ENCODE data around the gene TEAD2.
A peak's percentile ranks its signal among the peaks of the same experiment; 100 is the strongest.
"Not testable (repeated sequence)": the region's sequence is repeated elsewhere in the genome, so short reads cannot be mapped to it uniquely, and the experiment has no call there.

TEAD2 gene

GRCh38 chr19:49328741-49329140, 33.5 kb downstream of the TEAD2 start:
- no peak for DNase-seq

- peak; percentile 43 to 63 for DNase-seq
These were observed 34.2 kb downstream of the TEAD2 start for GRCh38 chr19:49327878-49328544.

- no peak for DNase-seq
These were observed 36.0 kb downstream of the TEAD2 start for GRCh38 chr19:49326165-49326704.

GRCh38 chr19:49325756-49326155, 36.5 kb downstream of the TEAD2 start:
- not testable (repeated sequence) for DNase-seq

- no peak for DNase-seq
These were observed 37.2 kb downstream of the TEAD2 start, which contains the start of gene SLC6A16 for GRCh38 chr19:49324801-49325576. SLC6A16 (minus strand) TSS chr19:49325191; CDS start chr19:49311347, 13,844 bp downstream.

- no peak for DNase-seq
These were observed 43.9 kb downstream of the TEAD2 start for GRCh38 chr19:49318296-49318695.

GRCh38 chr19:49316284-49316683, 45.9 kb downstream of the TEAD2 start:
- DNase-seq, result no peak

GRCh38 chr19:49315111-49315510, 47.1 kb downstream of the TEAD2 start:
- no peak for DNase-seq

GRCh38 chr19:49309087-49309486, 53.1 kb downstream of the TEAD2 start:
- no peak for DNase-seq

- DNase-seq, result not testable (repeated sequence)
These were observed 55.5 kb downstream of the TEAD2 start for GRCh38 chr19:49306734-49307133.

GRCh38 chr19:49301866-49302252, 60.4 kb downstream of the TEAD2 start:
- no peak for DNase-seq

- DNase-seq, result peak; percentile 88 to 91
These were observed 60.9 kb downstream of the TEAD2 start for GRCh38 chr19:49301165-49301865.

GRCh38 chr19:49298653-49299052, 63.6 kb downstream of the TEAD2 start:
- DNase-seq, result not testable (repeated sequence)

- DNase-seq, result no peak
These were observed 64.8 kb downstream of the TEAD2 start for GRCh38 chr19:49297403-49297802.

- no peak for DNase-seq
These were observed 66.9 kb downstream of the TEAD2 start for GRCh38 chr19:49295208-49295880.

- DNase-seq, result no peak
These were observed 67.8 kb downstream of the TEAD2 start for GRCh38 chr19:49294401-49294800.
